SH-SY5Y (cell line): Measurements from ENCODE around the gene ELF2.

Experiments
- GATA2 ChIP-seq: IDR thresholded peaks from 2 replicates; pipeline ENCODE4 v1.6.1; 2011; ENCODE audit warnings: mild to moderate bottlenecking, low read depth, low read length
- GATA3 ChIP-seq: IDR thresholded peaks from 2 replicates; pipeline ENCODE4 v1.6.1; 2011; ENCODE audit warnings: low read depth, mild to moderate bottlenecking, low read length, moderate library complexity

DNA sequence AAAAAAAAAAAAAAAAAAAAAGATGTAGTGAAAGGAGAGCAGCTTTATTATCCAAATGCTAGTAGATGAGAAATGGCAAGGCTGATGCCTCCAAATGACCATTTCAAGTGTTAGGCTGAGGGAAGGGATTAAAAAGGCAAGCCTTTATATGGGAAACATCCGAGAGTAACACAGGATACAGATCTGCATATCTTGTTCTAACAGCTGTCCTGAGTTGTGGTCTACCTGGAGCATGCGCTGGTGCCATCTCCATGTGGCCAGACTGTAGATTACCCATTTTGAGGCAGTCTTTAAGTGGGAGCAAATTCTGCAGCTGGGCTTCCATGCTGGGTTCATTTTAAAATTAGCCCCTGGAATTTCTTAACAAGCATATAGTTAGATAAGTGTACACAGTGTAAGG, 26.0 kb upstream of the ELF2 start:
- no peak for TF ChIP-seq GATA2
- TF ChIP-seq GATA3, result no peak
